Esophagus mucosa (tissue), 1 donor: ENCODE data around the gene IL1RL2. TPM values are rescaled to one million over a fixed set of nuclear protein-coding genes. Genes with fewer than 3 reads are reported as not detected.

ENCODE experiments used
- ATAC-seq: fragments of 200-7000 bp; cut with Tn5 transposase; one replicate; pipeline ENCODE4 v1.9.1; 2020
- total RNA-seq: library from RNA; stranded (reverse); gene quantifications from one replicate; pipeline ENCODE4 v1.2.4, GENCODE V29; 2023
- donor health status: DM: yes; HTN: yes; CAD: no.

IL1RL2 gene
- total RNA-seq, 1 donor from 2014 or later: 8.1 TPM

DNA sequence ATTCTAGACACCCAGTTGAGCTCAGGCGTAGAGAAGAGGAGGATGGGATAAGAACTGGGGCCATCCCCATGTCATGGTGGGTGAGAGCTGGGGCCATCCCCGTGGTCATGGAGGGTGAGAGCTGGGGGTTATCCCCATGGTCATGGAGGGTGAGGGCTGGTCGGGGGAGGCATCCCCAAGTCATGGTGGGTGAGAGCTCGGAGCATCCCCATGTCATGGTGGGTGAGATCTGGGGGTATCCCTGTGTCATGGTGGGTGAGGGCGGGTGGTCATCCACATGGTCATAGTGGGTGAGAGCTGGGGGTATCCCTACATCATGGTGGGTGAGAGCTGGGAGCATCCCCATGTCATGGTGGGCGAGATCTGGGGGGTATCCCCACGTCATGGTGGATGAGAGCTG is 52.5 kb downstream of the IL1RL2 start:
- ATAC-seq: no peak

DNA sequence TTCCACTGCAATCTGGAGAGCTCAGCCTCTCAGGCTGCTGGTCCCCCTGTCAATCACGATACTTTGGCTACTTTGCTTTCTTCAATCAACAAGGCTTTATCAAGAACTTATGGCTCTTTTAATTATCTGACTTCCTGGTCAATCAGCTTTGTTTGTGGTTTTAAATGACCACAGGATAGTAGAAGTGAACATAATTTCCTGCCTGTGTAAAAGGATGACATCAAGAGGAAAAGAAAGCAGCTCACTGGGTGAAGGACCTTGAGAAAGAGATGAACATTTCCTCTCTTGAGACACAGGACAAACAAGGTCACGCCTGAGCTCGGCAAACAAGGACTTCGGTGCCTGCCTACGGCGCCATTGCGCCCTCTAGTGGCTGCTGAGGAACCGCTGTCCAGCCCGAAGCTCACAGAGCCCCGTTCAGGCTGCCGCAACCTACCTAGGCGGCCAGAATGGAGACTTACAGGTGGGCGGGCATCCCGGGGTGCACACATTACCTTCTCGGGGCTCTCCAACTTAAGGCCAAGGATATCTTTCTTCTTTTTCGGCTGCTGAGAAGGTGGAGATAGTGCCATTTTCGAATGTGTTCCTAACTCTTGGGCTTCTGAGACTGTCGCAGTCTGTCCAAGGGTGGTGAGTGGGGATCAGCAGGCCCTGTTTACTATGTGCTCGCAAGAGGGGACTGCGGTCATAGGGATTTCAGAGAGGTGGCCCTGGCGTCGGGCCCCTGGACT is 54.0 kb downstream of the IL1RL2 start:
- peak; percentile 94 for ATAC-seq

DNA sequence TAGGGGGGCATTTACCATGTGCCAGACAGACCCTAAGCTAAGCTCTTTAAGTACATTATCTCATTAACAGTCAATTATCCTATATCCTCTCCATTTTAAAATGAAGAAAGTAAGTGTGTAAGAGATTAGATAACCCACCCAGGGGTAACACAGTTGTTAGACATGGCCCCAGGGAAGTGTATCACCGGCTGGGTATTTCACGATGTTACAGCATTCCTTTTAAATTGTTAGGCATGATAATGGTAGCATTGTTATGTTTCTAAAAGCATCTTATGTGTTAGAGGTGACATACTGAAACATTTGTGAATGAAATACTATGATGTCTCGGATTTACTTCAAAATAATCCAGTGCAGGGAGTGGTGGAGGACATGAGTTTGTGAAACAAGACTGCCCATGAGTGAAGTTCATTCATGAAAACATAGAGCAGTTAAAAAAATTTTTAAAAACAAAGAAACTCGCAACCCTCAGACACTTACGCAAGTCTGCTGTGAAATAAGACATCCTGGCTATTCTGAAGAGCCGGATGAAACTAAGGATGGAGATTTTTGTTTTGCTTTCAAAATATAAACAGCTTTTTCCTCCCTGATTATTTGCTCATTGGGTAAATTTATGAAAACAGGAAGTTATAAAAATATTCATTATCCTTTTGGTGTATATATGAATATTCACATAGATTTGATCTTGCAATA is 54.9 kb downstream of the IL1RL2 start:
- no peak for ATAC-seq

DNA sequence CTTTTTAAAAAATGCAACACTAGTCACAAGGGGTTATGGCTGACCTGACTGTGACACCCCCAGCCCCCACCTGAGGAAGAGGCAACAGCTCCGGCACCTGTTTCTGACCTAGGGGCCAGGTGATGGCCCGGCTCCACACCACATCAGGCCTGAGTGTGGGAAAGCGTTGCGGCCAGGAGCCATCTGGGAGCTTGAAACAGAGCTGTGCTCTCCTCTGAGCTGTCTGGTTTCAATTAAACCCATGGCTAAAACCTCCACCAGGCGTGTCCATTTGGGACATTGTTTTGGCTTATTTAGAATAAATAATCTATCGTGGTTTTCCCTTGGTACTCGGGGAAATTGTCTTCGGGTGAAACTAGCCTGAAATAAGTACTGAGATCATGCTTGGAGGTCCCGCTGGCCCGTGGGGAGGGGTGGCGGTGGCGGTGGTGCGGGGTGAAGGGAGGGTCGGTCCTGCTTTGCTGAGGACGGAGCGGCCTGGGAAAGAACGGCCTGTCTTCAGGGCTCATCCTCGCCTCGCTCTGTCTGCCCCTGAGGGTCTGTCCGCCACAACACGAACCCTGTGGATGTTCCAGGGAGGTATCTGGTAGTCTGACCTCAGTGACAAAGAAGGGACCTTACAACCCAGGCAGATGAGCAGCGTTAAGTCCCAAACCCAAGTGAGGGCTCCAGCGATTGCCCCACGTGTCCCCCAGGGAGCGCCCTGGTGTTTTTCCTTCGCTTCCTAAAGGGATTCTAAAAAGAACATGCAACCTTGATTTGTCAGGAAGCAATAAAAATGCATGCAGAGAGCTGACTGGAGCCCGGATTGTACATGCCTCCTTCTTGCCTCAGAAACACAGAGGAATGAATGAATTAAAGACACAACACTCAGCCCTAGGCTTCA is 58.7 kb downstream of the IL1RL2 start:
- no peak for ATAC-seq

DNA sequence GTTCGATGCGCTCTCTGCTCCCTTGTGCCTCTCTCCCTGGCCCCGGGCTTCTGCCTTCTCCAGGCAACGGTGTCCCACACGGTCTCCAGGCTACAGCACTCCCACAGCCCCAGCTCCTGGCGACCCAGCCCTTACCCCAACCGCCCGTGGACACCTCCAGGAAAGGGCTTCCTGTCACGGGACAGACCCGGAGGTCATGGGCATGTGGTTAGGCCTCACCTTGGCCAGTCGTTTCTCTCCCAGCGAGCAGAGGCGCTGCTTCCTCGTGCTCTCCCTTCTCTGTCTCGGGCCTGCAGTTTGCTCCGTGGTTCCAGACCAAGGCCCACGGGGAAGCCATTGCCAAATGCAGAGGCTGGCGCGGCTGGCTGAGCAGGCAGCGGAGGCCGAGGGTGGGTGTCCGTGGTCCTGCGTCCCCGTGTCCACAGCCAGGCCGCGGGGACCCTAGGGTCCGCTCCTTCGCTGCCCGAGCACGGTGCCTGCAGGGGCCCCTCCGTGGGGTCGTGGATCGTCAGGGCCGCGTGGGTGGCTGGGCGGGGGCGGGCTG is 63.5 kb downstream of the IL1RL2 start:
- peak; percentile 13 for ATAC-seq

DNA sequence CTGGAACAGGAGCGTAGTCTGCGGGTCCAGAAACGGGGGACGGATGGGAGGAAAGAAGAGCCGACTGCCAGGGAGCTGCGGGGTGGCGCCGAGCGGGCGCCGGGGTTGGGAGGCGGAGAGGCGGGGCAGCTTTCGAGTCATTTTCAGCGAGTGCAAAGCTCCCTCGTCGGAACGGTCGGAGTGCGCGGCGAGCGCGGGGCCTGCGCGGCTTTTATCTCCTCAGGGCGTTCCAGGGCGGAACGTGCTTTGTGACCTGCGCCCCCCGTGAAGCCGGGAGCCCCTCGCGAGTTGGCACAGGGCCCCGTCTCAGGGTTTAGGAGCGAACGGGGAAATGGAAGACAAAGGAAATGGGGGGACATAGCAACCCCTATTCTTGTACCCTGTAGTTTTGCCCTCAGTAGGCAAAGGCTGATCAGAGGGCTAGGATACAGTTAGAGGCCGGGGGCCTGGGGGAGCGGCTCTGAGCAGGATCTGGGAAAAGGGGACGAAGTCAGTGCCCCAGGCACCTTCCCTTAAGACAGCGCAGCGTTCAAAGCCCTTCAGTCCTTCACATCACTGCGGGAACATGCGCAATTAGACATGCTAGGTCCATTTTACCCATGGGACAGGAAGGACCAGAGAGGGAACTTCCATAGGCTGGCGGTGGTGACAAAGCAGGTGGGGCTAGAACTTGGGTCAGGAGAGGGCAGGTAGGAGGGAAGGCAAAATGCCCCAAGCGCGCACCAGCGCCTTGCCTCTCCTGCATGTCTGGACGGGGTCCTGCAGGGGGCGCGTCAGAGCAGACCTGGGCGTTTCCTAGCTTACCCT is 64.4 kb downstream of the IL1RL2 start:
- peak; percentile 77 for ATAC-seq

DNA sequence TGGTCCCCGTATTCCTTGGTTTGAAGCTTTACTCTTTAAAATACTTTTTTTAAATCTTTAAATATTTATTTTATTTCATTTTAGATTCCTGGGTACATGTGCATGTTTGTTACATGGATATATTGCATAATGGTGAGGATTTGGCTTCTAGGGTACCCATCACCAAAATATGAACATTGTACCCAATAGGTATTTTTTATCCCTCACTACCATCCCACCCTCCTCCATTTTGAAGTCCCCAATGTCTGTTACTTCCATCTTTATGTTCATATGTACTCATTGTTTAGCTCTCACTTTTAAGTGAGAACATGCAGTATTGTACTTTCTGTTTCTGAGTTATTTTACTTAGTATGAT is 65.0 kb downstream of the IL1RL2 start:
- no peak for ATAC-seq

DNA sequence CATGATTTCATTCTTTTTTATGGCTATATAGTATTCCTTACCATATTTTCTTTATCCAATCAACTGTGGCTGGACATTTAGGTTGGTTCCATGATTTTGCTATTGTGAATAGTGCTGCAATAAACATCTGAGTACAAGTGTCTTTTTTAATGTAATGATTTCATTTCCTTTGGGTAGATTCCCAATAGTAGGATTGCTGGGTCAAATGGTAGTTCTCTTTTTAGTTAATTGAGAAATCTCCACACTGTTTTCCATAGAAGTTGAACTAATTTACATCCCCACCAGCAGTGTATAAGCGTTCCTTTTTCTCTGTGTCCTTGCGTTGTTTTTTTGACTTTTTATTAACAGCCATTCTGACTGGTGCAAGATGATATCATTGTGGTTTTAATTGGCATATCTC is 65.4 kb downstream of the IL1RL2 start:
- ATAC-seq: no peak

DNA sequence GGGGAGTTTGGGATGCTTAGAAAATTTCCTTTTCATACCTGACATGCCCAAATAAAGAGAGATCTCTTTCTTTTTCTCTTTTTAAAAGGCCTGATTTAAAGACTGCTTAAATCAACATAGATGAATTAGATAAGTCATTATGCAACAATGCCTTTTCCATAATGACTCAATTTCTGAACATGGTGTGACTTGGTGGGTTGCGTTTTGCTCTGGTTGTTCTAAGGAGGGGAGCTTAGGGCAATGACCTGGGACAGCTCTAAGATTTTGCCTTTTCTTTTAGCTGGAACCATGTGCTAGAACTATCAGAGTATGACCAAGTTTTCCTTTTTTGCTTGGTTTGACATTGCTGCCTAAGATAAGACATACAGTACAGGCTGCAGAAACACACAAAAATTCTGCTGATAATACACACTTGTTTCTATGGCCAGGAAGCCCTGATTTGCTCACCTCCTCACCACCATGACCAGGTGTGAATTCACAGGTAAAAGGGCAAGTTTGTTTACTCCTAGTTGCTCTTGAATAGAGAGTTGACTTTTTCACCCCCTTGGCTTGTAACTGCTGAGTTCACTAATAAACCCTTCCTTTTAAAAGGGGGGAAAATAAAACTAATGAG is 66.4 kb downstream of the IL1RL2 start:
- no peak for ATAC-seq

DNA sequence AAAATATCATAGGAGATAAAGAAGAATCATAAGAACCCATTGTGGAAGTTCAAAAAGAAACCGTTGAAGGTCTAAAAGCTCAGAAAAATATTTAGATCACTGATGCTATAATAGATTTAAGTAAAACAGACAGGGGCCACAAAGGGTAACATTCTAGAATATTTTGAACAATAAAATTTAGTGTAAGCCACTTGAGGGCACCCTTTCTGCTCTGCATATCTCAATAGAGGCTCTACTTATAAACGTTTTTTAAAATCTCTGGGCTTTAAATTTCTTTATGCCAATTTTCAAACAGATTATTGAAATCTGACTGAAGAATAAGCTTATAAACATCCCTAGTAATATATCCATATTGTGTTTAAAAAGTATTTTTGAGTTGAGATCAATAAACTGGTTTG is 66.9 kb downstream of the IL1RL2 start:
- no peak for ATAC-seq

DNA sequence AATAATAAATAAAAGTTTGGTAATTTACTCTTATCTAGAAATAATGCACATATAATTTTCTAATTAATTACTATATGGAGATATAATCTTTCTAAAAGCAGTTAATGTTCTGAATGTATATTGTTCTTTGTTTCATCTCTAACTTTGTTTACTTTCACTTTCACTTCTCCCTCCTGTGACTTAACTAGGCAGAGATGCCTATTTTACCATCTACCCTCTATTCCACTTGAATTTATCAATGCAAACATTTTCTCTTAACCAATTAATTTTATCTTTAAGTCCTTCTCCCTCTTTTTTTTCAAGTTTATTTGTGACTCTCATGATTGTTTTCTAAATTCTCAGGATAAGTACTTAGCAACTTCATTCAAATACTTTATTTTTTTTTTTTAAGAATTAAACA is 69.5 kb downstream of the IL1RL2 start:
- no peak for ATAC-seq

DNA sequence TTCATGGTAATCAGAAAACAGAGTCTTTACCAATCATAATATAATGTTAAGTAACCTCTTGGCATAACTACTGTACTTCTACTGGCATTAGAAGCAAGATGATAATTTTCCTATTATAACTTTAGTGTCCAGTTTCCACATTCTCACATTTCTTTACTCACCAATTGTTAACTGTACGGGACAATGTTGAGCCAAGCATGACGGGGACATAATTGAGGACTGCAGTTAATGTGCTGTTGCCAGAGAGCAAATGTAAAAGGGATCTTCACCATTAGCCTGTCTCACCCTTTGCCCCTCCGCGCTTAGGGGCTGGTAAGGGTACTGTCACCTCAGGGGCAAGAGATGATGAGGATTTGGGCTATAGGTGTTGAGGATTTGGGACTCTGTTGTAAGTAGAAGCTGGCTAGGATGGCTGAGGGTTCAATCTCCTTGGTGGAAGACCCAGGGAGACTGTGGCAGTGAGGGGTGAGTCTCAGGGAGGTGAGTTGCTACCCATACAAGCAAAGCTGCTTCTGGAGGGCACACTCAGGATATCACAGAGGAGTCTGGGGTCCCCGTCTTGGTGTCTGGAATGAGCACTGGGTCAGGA is 70.1 kb downstream of the IL1RL2 start:
- no peak for ATAC-seq

DNA sequence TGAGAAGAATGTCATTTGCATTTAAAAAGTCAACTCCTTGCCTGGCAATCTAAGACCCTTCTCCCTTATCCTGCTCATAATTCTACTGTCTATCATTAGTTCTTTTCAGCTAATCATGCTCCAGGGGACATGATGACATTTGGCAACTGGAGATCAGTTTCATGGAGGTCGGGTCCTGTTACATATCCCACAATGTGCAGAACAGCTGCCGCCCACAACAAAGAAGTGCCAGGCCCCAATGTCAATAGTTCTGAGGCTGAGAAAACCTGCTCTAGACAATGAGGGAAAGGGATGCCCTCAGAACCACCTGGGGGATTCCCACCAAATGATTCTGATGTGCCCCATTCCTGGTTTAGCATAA is 71.2 kb downstream of the IL1RL2 start:
- ATAC-seq: no peak

DNA sequence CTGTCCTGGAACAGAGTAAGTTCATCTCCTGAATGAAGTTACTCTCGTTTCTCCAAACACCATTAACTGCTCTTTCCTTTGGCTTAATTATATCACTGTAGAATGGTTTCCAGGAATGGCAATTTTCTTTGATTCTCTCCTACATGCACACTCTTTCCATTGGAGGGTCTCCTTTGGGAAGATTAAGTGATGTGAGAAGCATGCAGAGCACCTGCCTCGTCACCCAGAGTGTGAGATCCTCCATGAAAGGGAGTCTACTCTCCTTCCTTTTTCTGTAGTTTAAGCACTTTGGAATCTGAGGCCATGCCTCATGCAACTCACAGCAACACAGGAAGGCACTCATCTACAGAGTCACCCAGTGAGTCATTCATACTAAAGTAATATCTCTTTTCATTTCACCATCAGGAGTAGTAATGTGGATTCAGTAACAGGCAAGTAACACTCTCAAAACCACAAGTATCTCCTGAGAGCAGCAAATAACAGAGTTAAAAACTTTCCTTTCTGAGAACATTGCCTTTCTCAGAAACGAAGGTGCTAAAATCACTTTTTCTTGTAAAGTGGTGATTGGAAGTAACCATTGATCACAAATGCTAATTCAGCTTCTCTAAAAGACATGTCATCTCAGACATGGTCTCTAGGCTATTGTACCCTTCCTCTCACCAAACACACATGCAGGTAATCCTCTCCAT is 71.7 kb downstream of the IL1RL2 start:
- peak; percentile 84 for ATAC-seq

DNA sequence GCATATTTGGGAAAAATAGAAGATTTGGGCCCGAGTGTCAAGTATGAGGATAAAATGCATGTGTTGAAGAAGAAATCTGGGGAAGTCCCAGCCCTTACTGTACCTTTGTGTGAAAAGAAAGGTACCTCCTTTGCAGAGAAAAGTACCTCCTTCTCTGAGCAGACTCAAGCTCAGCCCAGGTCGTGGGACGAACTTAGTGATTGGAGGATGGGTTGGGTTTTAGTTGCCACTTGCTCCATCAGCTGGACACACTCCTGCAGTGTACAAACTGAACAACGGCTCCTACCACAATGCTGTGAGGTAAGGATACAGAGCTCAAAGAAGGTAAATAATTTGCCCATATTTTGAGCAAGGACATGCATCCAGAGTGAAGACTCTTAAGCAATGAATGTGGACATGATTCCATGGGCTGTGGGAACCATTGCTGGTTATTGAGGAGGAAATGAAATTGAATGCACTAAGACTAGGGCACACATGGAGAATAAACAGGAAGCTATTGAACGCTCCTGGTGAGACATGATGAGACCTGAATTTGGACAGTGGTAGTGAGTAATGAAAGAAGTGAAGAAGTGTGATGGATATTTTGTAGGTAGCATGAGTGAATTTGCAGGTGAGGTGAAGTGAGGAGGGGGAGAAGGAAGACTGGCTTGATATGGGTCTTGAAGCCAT is 74.8 kb downstream of the IL1RL2 start:
- ATAC-seq: no peak

DNA sequence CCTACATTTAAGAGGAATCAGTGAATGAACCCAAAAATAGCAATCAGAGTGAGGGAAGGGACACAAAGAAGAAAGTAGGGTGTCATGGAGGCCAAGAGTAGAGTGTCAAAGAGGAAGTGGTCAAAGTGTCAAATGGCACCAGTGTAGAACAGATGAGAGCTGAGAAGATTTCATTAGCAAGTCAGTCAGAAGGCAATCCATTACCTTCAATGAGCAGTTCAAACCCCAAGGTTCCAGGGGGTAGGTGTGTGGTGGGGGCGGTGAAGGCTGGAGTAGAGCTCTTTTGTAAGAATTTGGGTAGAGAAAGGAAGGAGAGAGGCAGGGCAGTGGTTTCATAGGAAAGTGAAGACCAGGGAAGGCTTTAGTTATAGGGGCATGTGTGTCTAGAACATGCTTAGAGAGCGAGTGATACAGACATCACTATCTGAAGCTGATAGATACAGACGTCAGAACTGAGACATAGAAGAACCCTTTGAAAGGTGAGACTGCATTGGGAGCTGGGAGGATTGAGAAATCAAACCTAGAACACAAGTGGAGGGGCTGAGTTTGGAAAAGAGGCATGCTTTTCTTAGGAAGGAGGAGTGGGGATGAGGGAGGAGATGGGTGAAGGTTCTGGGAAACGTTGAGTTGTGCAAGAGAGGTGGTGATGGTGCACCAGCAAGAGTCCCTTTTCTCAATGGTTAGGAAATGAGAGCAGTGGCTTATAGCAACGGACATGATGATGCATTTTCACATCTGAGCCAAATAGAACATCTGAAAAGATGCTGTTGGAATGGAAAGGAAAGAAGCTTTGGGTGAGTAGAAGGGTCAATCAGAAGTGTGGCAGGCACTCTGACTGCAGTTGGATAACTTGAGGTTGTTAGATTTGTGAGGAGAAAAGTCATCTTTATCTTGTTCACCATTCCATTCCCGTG is 75.7 kb downstream of the IL1RL2 start:
- ATAC-seq: no peak

DNA sequence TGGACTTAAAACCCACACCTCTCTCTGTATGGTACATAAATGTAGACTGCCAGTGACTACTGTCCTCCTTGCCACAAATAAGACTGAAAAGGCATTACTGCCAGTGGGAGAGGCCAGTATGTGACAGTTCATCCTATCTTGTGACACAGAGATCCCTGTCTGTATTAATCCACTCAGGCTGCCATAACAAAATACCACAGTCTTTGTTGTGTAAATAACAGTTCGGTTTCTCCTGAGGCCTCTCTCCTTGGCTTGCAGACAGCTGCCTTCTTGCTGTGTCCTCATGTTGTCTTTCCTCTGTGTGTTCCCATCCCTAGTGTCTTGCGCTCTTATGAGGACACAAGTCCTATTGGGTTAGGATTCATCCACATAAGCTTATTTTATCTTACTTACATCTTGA is 78.1 kb downstream of the IL1RL2 start:
- ATAC-seq: no peak

DNA sequence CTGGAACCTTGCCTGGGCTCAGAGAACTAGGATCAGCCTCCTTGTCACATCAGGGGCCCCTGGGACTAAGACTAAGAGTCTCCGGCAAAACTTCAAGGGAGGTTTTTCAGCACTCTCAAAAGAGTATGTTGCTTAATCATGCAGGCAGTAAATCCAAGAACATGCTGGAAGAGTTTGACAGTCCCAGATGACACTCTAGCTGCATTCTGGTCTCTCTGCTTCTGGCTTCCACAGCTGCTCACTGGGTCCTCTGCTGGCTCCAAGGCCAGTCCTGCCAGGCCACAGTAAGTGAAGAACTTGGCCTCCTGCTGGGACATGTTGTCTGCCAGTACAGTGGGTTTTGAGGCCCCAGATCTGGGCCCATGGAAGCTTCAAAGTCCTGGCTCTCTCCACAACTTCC is 79.4 kb downstream of the IL1RL2 start:
- no peak for ATAC-seq

DNA sequence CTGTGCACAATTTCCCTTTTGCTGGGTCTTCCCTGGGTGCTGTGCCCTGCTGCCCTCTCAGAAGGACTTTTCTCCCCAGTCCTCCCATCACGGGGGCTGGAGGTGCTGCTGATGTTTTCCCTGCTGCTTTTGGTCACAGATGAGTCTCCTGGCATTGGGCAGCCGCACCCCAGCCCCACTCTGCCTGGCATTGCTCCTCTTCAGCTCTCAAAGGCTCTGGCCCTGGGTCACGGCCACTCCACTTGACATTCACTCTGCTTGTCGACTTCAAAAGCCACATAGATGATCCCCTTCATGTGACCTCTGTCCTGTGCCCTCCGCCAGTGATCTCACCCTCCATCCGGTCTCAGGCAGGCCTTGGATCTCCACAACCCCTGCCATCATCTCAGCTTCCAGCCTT is 81.0 kb downstream of the IL1RL2 start:
- ATAC-seq: no peak
